ENCODE results near the gene PLEKHS1.

GRCh38 chr10:113820507-113820906 is 69.0 kb downstream of the PLEKHS1 start:
- no peak for TF ChIP-seq CTCF (IDR thresholded peaks at IDR 0.05 in 4 of 5, conservative IDR thresholded peaks at IDR 0.05 in 1 of 5)
- no peak for TF ChIP-seq POLR2A (IDR thresholded peaks at IDR 0.05)
